Activated T-cell treated with anti-CD3 and anti-CD28 coated beads, Interleukin-2, amount 50 U/mL, for 72 hours (primary cell): Measurements from ENCODE around the gene GABRB1. TPM values are rescaled to one million over a fixed set of nuclear protein-coding genes. Genes with fewer than 3 reads are reported as not detected.

Source experiments
- ATAC-seq, 2 donors: fragments of 150-1000 bp; cut with Tn5 transposase; replicated peaks in 1 of 2; 2 replicates each; pipeline ENCODE4 v1.10.0; 2021; ENCODE audit warnings: moderate library complexity in 2 of 2, mild to moderate bottlenecking in 1 of 2
- DNase-seq, 2 donors: peaks; one replicate each; pipeline ENCODE4 v3.0.0; 2021 to 2022; ENCODE audit warnings: mixed read lengths in 1 of 2
- H3K27ac Mint-ChIP-seq: one replicate; pipeline ENCODE4 v1.8.0; 2022; ENCODE audit warnings: mild to moderate bottlenecking, moderate library complexity, mixed read lengths
- H3K27me3 Mint-ChIP-seq: one replicate; pipeline ENCODE4 v1.8.0; 2022; ENCODE audit warnings: low read depth, mixed read lengths
- H3K36me3 Mint-ChIP-seq, 2 donors: one replicate each; pipeline ENCODE4 v1.8.0; 2022; ENCODE audit warnings: mixed read lengths in 2 of 2, mild to moderate bottlenecking in 1 of 2; ENCODE audit not compliant: insufficient read depth in 2 of 2
- H3K4me1 Mint-ChIP-seq: one replicate; pipeline ENCODE4 v1.8.0; 2022; ENCODE audit warnings: low read depth, mixed read lengths
- H3K4me3 Mint-ChIP-seq, 2 donors: one replicate each; pipeline ENCODE4 v1.8.0; 2022; ENCODE audit warnings: mild to moderate bottlenecking in 2 of 2, mixed read lengths in 2 of 2, moderate library complexity in 2 of 2
- H3K9me3 Mint-ChIP-seq, 2 donors: one replicate each; pipeline ENCODE4 v1.8.0; 2022; ENCODE audit warnings: mixed read lengths in 2 of 2
- total RNA-seq, 2 donors: library from RNA; stranded (reverse); gene quantifications; one replicate each; pipeline ENCODE4 v1.2.3, GENCODE V29; 2022

Gene GABRB1
- total RNA-seq, 2 donors from 2014 or later = not detected

GRCh38 chr4:47210828-47211227, 179.5 kb downstream of the GABRB1 start:
- H3K36me3 Mint-ChIP-seq = no peaks in the 10 kb centered on the region
- no peaks in the 10 kb centered on the region for H3K27me3 Mint-ChIP-seq
- H3K4me3 Mint-ChIP-seq = no peak overlapping the region
- H3K9me3 Mint-ChIP-seq = no peaks in the 10 kb centered on the region
- H3K4me1 Mint-ChIP-seq = no peaks in the 10 kb centered on the region
- no peak for ATAC-seq
- DNase-seq = no peak
- H3K27ac Mint-ChIP-seq = no peak overlapping the region

GRCh38 chr4:47213106-47213505, 181.7 kb downstream of the GABRB1 start:
- no peaks in the 10 kb centered on the region for H3K27me3 Mint-ChIP-seq
- H3K4me1 Mint-ChIP-seq = no peaks in the 10 kb centered on the region
- no peaks in the 10 kb centered on the region for H3K9me3 Mint-ChIP-seq
- no peak overlapping the region for H3K27ac Mint-ChIP-seq
- H3K4me3 Mint-ChIP-seq = no peak overlapping the region
- ATAC-seq = no peak
- H3K36me3 Mint-ChIP-seq = no peaks in the 10 kb centered on the region
- DNase-seq = no peak

- H3K4me1 Mint-ChIP-seq = no peaks in the 10 kb centered on the region
- H3K27me3 Mint-ChIP-seq = no peaks in the 10 kb centered on the region
- H3K9me3 Mint-ChIP-seq = no peaks in the 10 kb centered on the region
- DNase-seq (no peak), ATAC-seq (no peak)
- H3K36me3 Mint-ChIP-seq = no peaks in the 10 kb centered on the region
- no peak overlapping the region for H3K27ac Mint-ChIP-seq
- no peak overlapping the region for H3K4me3 Mint-ChIP-seq
Observed at GRCh38 chr4:47213539-47213938, 182.2 kb downstream of the GABRB1 start.

GRCh38 chr4:47213971-47214370, 182.6 kb downstream of the GABRB1 start:
- Mint-ChIP-seq H3K27ac (no peak overlapping the region), H3K4me3 (no peak overlapping the region), H3K27me3 (no peaks in the 10 kb centered on the region), H3K4me1 (no peaks in the 10 kb centered on the region), H3K36me3 (no peaks in the 10 kb centered on the region), H3K9me3 (no peaks in the 10 kb centered on the region)
- no peak for ATAC-seq
- no peak for DNase-seq

- Mint-ChIP-seq H3K4me1 (no peaks in the 10 kb centered on the region), H3K9me3 (no peaks in the 10 kb centered on the region), H3K27ac (no peak overlapping the region), H3K36me3 (no peaks in the 10 kb centered on the region), H3K4me3 (no peak overlapping the region), H3K27me3 (no peaks in the 10 kb centered on the region)
- no peak for ATAC-seq
- DNase-seq = no peak
Observed at GRCh38 chr4:47215759-47216158, 184.4 kb downstream of the GABRB1 start.

- H3K27ac Mint-ChIP-seq = no peak overlapping the region
- H3K4me1 Mint-ChIP-seq = no peaks in the 10 kb centered on the region
- no peaks in the 10 kb centered on the region for H3K27me3 Mint-ChIP-seq
- H3K4me3 Mint-ChIP-seq = no peak overlapping the region
- H3K9me3 Mint-ChIP-seq = no peaks in the 10 kb centered on the region
- no peaks in the 10 kb centered on the region for H3K36me3 Mint-ChIP-seq
- DNase-seq = no peak
- no peak for ATAC-seq
Observed at GRCh38 chr4:47217291-47217690, 185.9 kb downstream of the GABRB1 start.

- H3K9me3 Mint-ChIP-seq = no peaks in the 10 kb centered on the region
- no peak overlapping the region for H3K4me3 Mint-ChIP-seq
- no peaks in the 10 kb centered on the region for H3K27me3 Mint-ChIP-seq
- H3K4me1 Mint-ChIP-seq = no peaks in the 10 kb centered on the region
- DNase-seq = no peak
- no peak for ATAC-seq
- no peaks in the 10 kb centered on the region for H3K36me3 Mint-ChIP-seq
- no peak overlapping the region for H3K27ac Mint-ChIP-seq
Observed at GRCh38 chr4:47217884-47218283, 186.5 kb downstream of the GABRB1 start.

- H3K9me3 Mint-ChIP-seq = no peaks in the 10 kb centered on the region
- no peaks in the 10 kb centered on the region for H3K27me3 Mint-ChIP-seq
- H3K4me1 Mint-ChIP-seq = no peaks in the 10 kb centered on the region
- ATAC-seq = no peak
- H3K4me3 Mint-ChIP-seq = no peak overlapping the region
- DNase-seq = no peak
- no peak overlapping the region for H3K27ac Mint-ChIP-seq
- no peaks in the 10 kb centered on the region for H3K36me3 Mint-ChIP-seq
Observed at GRCh38 chr4:47218631-47219030, 187.3 kb downstream of the GABRB1 start.

GRCh38 chr4:47219586-47219985, 188.2 kb downstream of the GABRB1 start:
- ATAC-seq = no peak
- no peak for DNase-seq
- Mint-ChIP-seq H3K36me3 (no peaks in the 10 kb centered on the region), H3K27me3 (no peaks in the 10 kb centered on the region), H3K4me3 (no peak overlapping the region), H3K4me1 (no peaks in the 10 kb centered on the region), H3K27ac (no peak overlapping the region), H3K9me3 (no peaks in the 10 kb centered on the region)

GRCh38 chr4:47221721-47222120, 190.4 kb downstream of the GABRB1 start:
- no peaks in the 10 kb centered on the region for H3K27me3 Mint-ChIP-seq
- ATAC-seq (no peak), DNase-seq (no peak)
- no peaks in the 10 kb centered on the region for H3K9me3 Mint-ChIP-seq
- no peaks in the 10 kb centered on the region for H3K4me1 Mint-ChIP-seq
- H3K36me3 Mint-ChIP-seq = no peaks in the 10 kb centered on the region
- no peak overlapping the region for H3K27ac Mint-ChIP-seq
- H3K4me3 Mint-ChIP-seq = no peak overlapping the region

- Mint-ChIP-seq H3K27ac (no peak overlapping the region), H3K4me3 (no peak overlapping the region), H3K36me3 (no peaks in the 10 kb centered on the region), H3K27me3 (no peaks in the 10 kb centered on the region), H3K4me1 (no peaks in the 10 kb centered on the region), H3K9me3 (no peaks in the 10 kb centered on the region)
- ATAC-seq = no peak
- DNase-seq = no peak
Observed at GRCh38 chr4:47222276-47222675, 190.9 kb downstream of the GABRB1 start.

GRCh38 chr4:47224361-47224760, 193.0 kb downstream of the GABRB1 start:
- Mint-ChIP-seq H3K36me3 (no peaks in the 10 kb centered on the region), H3K27ac (no peak overlapping the region)
- no peak for ATAC-seq

GRCh38 chr4:47235721-47236120, 204.4 kb downstream of the GABRB1 start:
- Mint-ChIP-seq H3K36me3 (no peaks in the 10 kb centered on the region), H3K27ac (no peak overlapping the region), H3K4me3 (no peak overlapping the region), H3K9me3 (peaks cover 0 to 2% of the 10 kb centered on the region in 2 donors), H3K27me3 (no peaks in the 10 kb centered on the region), H3K4me1 (no peaks in the 10 kb centered on the region)
- no peak for ATAC-seq
- no peak for DNase-seq

More at GRCh38 chr4:47224361-47224760, 193.0 kb downstream of the GABRB1 start:
- Mint-ChIP-seq H3K9me3 (no peaks in the 10 kb centered on the region), H3K4me1 (no peaks in the 10 kb centered on the region), H3K27me3 (no peaks in the 10 kb centered on the region), H3K4me3 (no peak overlapping the region)
- no peak for DNase-seq

GRCh38 chr4:47238667-47239066, 207.3 kb downstream of the GABRB1 start:
- Mint-ChIP-seq H3K27me3 (no peaks in the 10 kb centered on the region), H3K4me1 (no peaks in the 10 kb centered on the region), H3K36me3 (no peaks in the 10 kb centered on the region), H3K9me3 (peaks cover 0 to 2% of the 10 kb centered on the region in 2 donors), H3K27ac (no peak overlapping the region), H3K4me3 (no peak overlapping the region)
- DNase-seq = no peak
- no peak for ATAC-seq
